HepG2 (cell line): ENCODE results near the gene FN1. TPM values are rescaled to one million over a fixed set of nuclear protein-coding genes. Genes with fewer than 3 reads are reported as not detected.
A peak's percentile ranks its signal among the peaks of the same experiment; 100 is the strongest.

ENCODE experiments used
- BHLHE40 ChIP-seq: IDR thresholded peaks from 2 replicates; pipeline ENCODE4 v1.6.1; 2011; ENCODE audit warnings: low read length, improper control_type of control experiment
- CENPT ChIP-seq: sonication (generic); formaldehyde crosslinking; IDR thresholded peaks from 2 replicates; pipeline ENCODE4 v1.8.0; 2022; ENCODE audit warnings: low read depth, mild to moderate bottlenecking, moderate library complexity, missing genetic modification reagents
- CHD4 ChIP-seq: fragments of 200-600 bp; sonication (generic); IDR thresholded peaks from 2 replicates; pipeline ENCODE4 v1.7.0; 2017; ENCODE audit warnings: mild to moderate bottlenecking, low read length, borderline replicate concordance
- GFI1 ChIP-seq: sonication (generic); formaldehyde crosslinking; IDR thresholded peaks from 2 replicates; pipeline ENCODE4 v1.5.0; 2020; ENCODE audit warnings: missing genetic modification reagents, mild to moderate bottlenecking, borderline replicate concordance
- HIC2 ChIP-seq: sonication (generic); formaldehyde crosslinking; IDR thresholded peaks from 2 replicates; pipeline ENCODE4 v1.9.0; 2022; ENCODE audit warnings: low read depth, missing genetic modification reagents
- IKZF1 ChIP-seq: fragments of 450-650 bp; IDR thresholded peaks from 2 replicates; pipeline ENCODE4 v1.7.1; 2016
- KAT2B ChIP-seq: fragments of 150-350 bp; IDR thresholded peaks from 2 replicates; pipeline ENCODE4 v1.6.1; 2014; ENCODE audit warnings: low read depth, low read length, borderline replicate concordance
- MLXIP ChIP-seq: sonication (generic); formaldehyde crosslinking; IDR thresholded peaks from 2 replicates; pipeline ENCODE4 v1.9.0; 2021; ENCODE audit warnings: missing genetic modification reagents, borderline replicate concordance
- MYPOP ChIP-seq: sonication (generic); formaldehyde crosslinking; IDR thresholded peaks from 2 replicates; pipeline ENCODE4 v1.8.1; 2023; ENCODE audit warnings: mild to moderate bottlenecking, moderate library complexity, missing genetic modification reagents
- RBFOX2 ChIP-seq: fragments of 200-400 bp; formaldehyde crosslinking; IDR thresholded peaks from 2 replicates; pipeline ENCODE4 v1.6.1; 2017; ENCODE audit warnings: low read depth, mild to moderate bottlenecking, low read length
- REPIN1 ChIP-seq: sonication (generic); formaldehyde crosslinking; IDR thresholded peaks from 2 replicates; pipeline ENCODE4 v1.8.0; 2022; ENCODE audit warnings: missing genetic modification reagents, low read depth, mild to moderate bottlenecking, borderline replicate concordance
- SRF ChIP-seq: IDR thresholded peaks from 2 replicates; pipeline ENCODE4 v1.6.1; 2011; ENCODE audit warnings: mild to moderate bottlenecking, low read depth, low read length, moderate library complexity
- TARDBP ChIP-seq: sonication (generic); formaldehyde crosslinking; IDR thresholded peaks from 2 replicates; pipeline ENCODE4 v1.8.0; 2022; ENCODE audit warnings: mild to moderate bottlenecking, missing genetic modification reagents
- TIGD3 ChIP-seq: sonication (generic); formaldehyde crosslinking; IDR thresholded peaks from 2 replicates; pipeline ENCODE4 v1.5.1; 2020; ENCODE audit warnings: mild to moderate bottlenecking, missing genetic modification reagents, borderline replicate concordance
- U2AF1 ChIP-seq: fragments of 200-400 bp; formaldehyde crosslinking; optimal IDR thresholded peaks from 2 replicates; pipeline ENCODE3; 2017; ENCODE audit warnings: mild to moderate bottlenecking, low read depth, low read length
- ZFP36L2 ChIP-seq: sonication (generic); formaldehyde crosslinking; IDR thresholded peaks from 2 replicates; pipeline ENCODE4 v1.4.0; 2020; ENCODE audit warnings: missing genetic modification reagents
- ZNF180 ChIP-seq: sonication (generic); formaldehyde crosslinking; IDR thresholded peaks from 2 replicates; pipeline ENCODE4 v1.4.0; 2020; ENCODE audit warnings: low read depth, missing genetic modification reagents, borderline replicate concordance
- ZNF343 ChIP-seq: sonication (generic); formaldehyde crosslinking; IDR thresholded peaks from 2 replicates; pipeline ENCODE4 v1.4.0; 2020; ENCODE audit warnings: mild to moderate bottlenecking, missing genetic modification reagents
- ZNF362 ChIP-seq: sonication (generic); formaldehyde crosslinking; IDR thresholded peaks from 2 replicates; pipeline ENCODE4 v1.4.0; 2020; ENCODE audit warnings: missing genetic modification reagents, mild to moderate bottlenecking, borderline replicate concordance
- ZNF550 ChIP-seq: sonication (generic); formaldehyde crosslinking; IDR thresholded peaks from 2 replicates; pipeline ENCODE4 v1.4.0; 2020; ENCODE audit warnings: mild to moderate bottlenecking, missing genetic modification reagents, borderline replicate concordance
- ZNF563 ChIP-seq: sonication (generic); formaldehyde crosslinking; IDR thresholded peaks from 2 replicates; pipeline ENCODE4 v1.8.0; 2022; ENCODE audit warnings: mild to moderate bottlenecking, moderate library complexity, missing genetic modification reagents
- polyA plus RNA-seq, 8 experiments: library from polyadenylated mRNA; depleted of rRNA in 3 of 8; stranded (reverse) in 7 of 8; unstranded in 1 of 8; fragments of >200 nt; fragmentation: Illumina TruSeq in 4 of 8; extraction: Trizol in 4 of 8; gene quantifications; 2 replicates each; pipeline versions ENCODE4 v1.2.1 to v1.2.3, GENCODE V29; 2011 to 2016; ENCODE audit warnings: low read depth in 4 of 8, missing spikeins in 1 of 8, mixed read lengths in 1 of 8; ENCODE audit not compliant: insufficient read depth in 1 of 8
- total RNA-seq, 5 experiments: library from RNA; depleted of rRNA; stranded (reverse); fragments of >200 nt; fragmentation: Illumina TruSeq; extraction: Trizol; gene quantifications; 2 replicates each; pipeline ENCODE4 v1.2.3, GENCODE V29; 2016; ENCODE audit warnings: low read depth in 1 of 5

FN1 gene
- total and polyA plus RNA-seq, 2 of the 13 experiments (the other 11 are each of a cell fraction or from before 2014, with no cell fraction given): 1,847 to 6,471 TPM

GRCh38 chr2:215311625-215312396 lies 124.1 kb downstream of the FN1 start, which contains the start of gene ATIC (continued):
- TF ChIP-seq MLXIP (CRISPR knock-in tag) (peak; percentile 86), SRF (no peak), CHD4 (no peak), ZNF550 (no peak), KAT2B (no peak), IKZF1 (no peak), CENPT (CRISPR knock-in tag) (peak; percentile 98; the same call in 1 of the 2 replicates), U2AF1 (peak; percentile 93), RBFOX2 (peak; percentile 100), ZNF343 (peak; percentile 98), TIGD3 (peak; percentile 84), REPIN1 (peak; percentile 99; the same call in 1 of the 2 replicates), ZNF362 (no peak; the same call in none of the 2 replicates), TARDBP (CRISPR knock-in tag) (peak; percentile 95), ZNF180 (0 out of 2 replicates have a peak, but pooled peaks have one; percentile 24), BHLHE40 (peak; percentile 81), GFI1 (peak; percentile 81), MYPOP (peak; percentile 89), ZNF563 (peak; percentile 100), HIC2 (CRISPR knock-in tag) (no peak), ZFP36L2 (CRISPR knock-in tag) (no peak; the same call in 1 of the 2 replicates)
